HG03159 (cell line): ENCODE measurements around the gene QSOX2.
"Not testable (repeated sequence)": the region's sequence is repeated elsewhere in the genome, so short reads cannot be mapped to it uniquely, and the experiment has no call there.

Source experiments
- ATAC-seq: cut with Tn5 transposase; IDR thresholded peaks from one replicate; pipeline ENCODE4 v1.9.1; 2021; ENCODE audit warnings: mild to moderate bottlenecking, moderate library complexity; ENCODE audit not compliant: unreplicated experiment

QSOX2 gene

DNA sequence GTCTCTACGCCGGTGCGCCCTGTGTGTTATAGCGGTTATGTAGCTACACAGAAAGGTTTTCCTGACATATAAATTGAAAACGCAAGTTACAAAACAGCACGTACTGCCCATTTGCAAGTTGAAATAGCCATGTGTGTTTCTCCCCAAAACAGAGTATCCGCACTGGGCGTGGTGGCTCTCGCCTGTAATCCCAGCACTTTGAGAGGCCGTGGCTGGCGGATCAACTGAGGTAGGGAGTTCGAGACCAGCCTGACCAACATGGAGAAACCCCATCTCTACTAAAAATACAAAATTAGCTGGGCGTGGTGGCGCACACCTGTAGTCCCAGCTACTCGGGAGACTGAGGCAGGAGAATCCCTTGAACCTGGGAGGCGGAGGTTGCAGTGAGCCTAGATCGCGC is 21.0 kb upstream of the QSOX2 start:
- ATAC-seq, result not testable (repeated sequence)

DNA sequence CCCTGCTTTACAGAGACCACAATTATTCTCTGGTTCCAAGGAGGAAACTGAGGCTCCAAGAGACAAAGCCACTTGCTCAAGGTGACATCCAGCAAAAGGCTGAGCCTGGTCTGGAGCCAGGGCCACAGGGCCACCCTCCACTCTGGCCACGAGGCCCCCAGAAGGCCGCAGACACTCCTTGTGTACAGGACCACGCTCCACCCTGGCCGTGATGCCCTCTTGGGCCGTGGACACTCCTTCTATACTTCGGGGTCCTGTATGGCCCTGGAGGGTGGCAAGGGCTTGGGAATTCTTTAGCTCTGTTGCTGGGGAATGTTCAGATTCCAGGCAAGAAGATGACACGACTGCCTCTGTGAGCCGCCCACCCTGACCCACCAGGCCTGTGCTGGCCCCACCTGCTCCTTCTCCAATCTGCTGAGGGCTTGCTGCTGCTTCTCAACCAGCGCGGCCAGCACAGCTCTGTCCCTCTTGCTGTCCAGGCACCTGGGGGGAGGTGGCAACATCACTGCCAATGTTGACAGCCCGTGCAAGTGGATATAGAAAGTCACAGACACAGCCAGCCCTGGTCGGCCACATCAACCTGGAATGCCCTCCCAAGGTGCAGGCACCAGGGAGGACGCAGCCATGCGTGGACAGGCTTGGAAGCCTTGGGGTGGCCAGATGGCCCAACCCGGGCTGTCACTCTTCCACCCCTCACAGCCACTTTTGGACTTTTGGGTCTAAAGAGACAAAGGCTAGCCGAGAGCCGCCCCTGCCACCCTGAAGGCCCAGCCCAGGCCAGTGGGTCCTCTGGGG is 20.1 kb upstream of the QSOX2 start:
- no peak for ATAC-seq

DNA sequence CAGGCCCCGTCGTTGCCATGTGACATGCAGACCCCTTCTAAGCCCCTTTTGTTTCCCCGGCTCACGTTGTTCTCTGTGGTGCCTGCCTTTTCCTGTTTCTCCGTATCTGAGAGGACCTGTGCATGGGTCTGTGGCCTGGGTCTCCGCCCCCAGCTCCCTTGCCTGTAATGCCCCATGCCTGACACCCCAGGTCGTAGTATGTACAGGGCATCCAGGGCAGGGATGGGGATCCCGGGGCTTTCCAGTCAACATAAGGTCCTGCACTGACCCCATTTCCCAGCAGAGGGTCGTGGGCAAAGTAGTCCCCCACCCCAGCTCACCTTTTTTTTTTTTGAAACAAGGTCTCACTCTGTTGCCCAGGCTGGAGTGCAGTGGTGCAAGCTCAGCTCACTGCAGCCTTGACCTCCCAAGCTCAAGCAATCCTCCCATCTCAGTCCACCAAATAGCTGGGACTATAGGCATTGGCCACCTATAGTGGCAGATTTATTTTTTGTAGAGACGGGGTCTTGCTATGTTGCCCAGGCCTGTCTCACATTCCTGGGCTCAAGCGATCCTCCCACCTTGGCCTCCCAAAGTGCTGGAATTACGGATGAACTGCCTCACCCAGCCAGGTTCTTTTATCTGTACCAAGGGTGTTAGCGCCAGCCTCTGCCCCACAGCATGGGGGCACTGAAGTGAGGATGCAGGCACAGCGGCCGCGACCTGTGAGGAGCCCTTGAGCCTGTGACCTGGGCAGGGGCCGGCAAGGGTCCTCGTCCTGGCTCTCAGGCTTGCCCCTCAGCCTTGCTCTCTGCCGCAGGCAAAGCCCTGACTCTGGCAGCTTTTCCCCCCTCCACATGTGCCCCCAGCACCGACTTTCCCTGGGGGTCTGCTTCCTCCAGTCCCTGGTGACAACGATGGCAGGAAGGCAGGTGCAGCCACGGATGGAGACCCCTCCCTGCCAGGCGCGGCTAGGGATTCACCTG is 19.1 kb upstream of the QSOX2 start:
- ATAC-seq, result no peak

GRCh38 chr9:136264031-136264430 is 18.4 kb upstream of the QSOX2 start:
- ATAC-seq, result no peak

GRCh38 chr9:136262671-136263178 is 17.1 kb upstream of the QSOX2 start:
- ATAC-seq, result no peak

- no peak for ATAC-seq
Observed at GRCh38 chr9:136261686-136262430, 16.2 kb upstream of the QSOX2 start.

GRCh38 chr9:136260936-136261472 is 15.4 kb upstream of the QSOX2 start:
- no peak for ATAC-seq

DNA sequence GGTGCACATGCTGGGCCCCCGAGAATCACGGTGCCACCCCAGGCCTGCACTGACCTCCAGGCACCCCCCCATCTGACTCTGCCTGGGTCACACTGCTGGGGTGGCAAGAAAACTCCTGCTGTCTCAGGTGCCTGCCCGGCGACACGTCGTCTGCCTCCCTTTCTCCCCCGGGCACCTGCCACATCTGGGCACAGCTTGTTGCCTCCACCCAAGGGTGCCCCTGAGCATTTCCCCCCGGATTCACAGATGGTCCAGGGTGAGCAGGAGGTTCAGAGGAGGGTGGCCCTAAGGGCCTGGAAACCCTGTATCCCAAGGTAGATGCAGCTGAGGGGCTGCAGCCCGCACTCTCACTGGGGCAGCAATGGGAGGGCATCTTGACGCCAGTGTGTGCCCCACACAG is 14.9 kb upstream of the QSOX2 start:
- no peak for ATAC-seq

DNA sequence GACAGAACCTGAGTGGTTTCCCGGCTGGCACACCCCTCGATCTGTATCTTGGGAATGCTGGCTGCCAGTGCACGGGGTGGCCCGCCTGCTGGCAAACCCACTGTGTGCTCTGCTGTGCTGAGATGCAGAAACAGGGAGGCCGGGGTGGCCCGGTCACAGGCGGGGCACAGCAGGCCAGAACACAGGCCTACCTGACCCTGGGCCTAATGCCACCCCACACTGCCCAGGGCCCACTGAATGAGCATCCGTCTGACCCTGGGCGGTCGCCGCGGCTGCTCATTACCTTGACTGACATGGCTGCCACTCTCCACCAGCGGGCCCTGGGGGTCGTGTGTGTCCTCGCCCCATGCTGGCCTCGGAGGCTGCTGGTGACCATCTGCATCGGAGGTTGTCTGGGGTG is 14.2 kb upstream of the QSOX2 start:
- no peak for ATAC-seq

DNA sequence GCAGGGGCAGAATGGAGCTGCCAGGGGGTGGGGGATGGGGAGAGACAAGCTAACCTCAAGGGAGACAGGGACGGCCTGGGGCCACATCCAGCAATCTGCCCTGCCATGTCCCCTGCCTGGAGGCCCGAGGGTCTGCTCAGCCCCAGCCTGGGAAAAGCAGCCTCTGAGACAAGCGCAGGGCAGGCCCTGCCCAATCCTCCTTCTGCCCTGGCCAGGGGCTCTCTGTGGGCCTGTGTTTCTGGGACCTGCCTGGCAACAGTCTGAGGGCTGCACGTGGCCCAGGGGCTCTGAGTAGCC is 13.9 kb upstream of the QSOX2 start:
- no peak for ATAC-seq

DNA sequence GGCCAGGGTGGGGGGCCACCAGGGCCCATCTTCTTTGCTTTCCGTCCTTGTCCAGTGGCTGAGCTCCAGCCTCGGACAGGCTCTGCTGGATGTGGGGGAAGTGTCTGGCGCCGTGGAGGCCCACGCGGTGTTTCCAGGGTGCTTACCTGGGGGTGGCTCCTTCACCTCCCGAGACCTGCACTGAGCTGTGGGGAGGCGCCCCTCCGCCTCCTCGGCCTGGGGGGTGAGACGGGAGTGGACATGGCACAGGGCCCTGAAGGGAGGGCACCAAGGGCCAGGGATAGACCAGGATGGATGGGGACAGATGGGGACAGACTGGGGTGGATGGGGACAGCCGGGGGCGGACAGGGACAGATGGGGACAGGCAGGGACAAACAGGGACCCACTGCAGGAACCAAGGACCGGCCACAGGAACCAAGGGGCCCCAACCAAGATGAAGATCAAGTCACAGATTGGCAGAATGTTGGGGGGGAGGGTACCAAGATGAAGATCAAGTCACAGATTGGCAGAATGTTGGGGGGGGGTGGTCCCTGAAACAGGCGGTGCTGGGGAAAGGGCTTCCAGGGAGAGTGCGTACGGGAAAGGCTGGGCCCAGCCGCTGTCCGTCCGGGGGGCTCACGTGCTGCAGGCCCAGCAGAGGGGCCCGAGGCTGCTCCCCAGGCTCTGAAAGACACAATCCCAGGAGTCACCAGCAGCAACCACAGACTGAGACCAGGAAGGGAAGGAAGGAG is 13.3 kb upstream of the QSOX2 start:
- ATAC-seq, result no peak

- ATAC-seq, result no peak
Observed at GRCh38 chr9:136258299-136258625, 12.7 kb upstream of the QSOX2 start.

GRCh38 chr9:136257381-136258298 is 12.0 kb upstream of the QSOX2 start:
- no peak for ATAC-seq

DNA sequence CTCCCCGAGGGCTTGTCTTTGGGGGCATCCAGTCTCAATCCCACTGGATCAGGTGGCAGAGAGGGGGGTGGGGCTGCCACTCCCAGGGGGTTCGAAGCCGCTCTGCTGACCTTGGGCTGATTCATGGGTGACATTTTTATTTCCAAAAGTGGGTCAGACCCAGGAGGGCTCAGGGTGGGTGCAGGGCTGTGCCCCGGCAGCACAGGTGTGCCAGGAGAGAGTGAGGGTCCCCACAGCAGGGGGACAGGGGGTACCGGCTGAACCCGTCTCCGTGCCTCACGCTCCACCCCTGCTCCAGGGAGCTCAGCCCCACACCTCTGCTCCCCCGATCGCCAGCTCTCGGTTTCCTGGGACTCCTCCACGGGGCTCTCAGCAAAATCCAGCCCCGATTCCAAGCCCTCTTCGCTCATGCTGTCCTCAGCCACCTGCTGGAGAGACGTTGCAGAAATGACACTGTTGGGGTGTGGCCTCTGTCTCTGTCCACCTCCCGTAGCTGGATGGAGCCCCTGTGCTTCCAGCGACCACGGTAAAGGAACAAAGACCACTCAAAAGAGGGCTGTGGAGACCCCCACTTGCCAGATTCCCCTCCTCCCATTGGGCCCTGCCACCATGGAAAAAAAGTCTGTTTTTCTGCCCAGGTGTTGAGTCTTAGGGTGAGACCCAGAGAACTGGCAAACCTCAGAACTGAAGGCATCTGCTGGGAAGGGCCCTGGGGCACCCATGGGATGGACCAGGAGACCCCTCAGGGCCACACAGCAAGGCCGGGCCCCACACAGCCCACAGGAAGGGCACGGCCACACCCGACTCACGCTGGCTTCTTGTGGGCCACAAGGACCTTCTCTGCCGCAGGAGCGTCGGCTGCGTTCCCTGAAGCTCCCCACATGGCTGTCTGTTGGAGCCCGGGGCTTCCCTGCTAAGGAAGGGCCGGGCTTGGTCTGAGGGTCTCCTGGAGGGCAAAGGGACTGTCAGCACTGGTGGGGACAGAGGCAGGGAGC is 10.6 kb upstream of the QSOX2 start:
- no peak for ATAC-seq

- no peak for ATAC-seq
Observed at GRCh38 chr9:136255166-136255538, 9.5 kb upstream of the QSOX2 start.

- ATAC-seq, result no peak
Observed at GRCh38 chr9:136254381-136255165, 9.0 kb upstream of the QSOX2 start.
